NCI-H187 (cell line): ENCODE results near the gene MORN3.
"Not testable (repeated sequence)": the region's sequence is repeated elsewhere in the genome, so short reads cannot be mapped to it uniquely, and the experiment has no call there.

ENCODE experiments used
- DNase-seq, 2 experiments: peaks; one replicate each; lab custom pipeline; 2025; lab: John Stamatoyannopoulos, UW

The MORN3 gene

GRCh38 chr12:121669521-121669900 lies at the start of gene MORN3:
Gene MORN3 (minus strand): TSS chr12:121669654. CDS start chr12:121669483, 171 bp downstream.
- DNase-seq: no peak

GRCh38 chr12:121718653-121719239 lies 49.3 kb upstream of the MORN3 start:
- DNase-seq: no peak

GRCh38 chr12:121717041-121717699 lies 47.7 kb upstream of the MORN3 start:
- no peak for DNase-seq

- no peak for DNase-seq
Observed at GRCh38 chr12:121715862-121716435, 46.5 kb upstream of the MORN3 start.

GRCh38 chr12:121715055-121715454 lies 45.6 kb upstream of the MORN3 start:
- not testable (repeated sequence) for DNase-seq

GRCh38 chr12:121713793-121714192 lies 44.3 kb upstream of the MORN3 start:
- no peak for DNase-seq

GRCh38 chr12:121713257-121713777 lies 43.9 kb upstream of the MORN3 start:
- no peak for DNase-seq

- peak; percentile 55 to 71 for DNase-seq
Observed at GRCh38 chr12:121712461-121713256, 43.2 kb upstream of the MORN3 start, which contains the start of gene TMEM120B. Gene TMEM120B (plus strand): TSS chr12:121712752. CDS start chr12:121712896, 144 bp downstream.

GRCh38 chr12:121712190-121712460 lies 42.7 kb upstream of the MORN3 start:
- DNase-seq: no peak

- DNase-seq: no peak
Observed at GRCh38 chr12:121711361-121712189, 42.1 kb upstream of the MORN3 start.

GRCh38 chr12:121709478-121709961 lies 40.1 kb upstream of the MORN3 start:
- no peak for DNase-seq

- not testable (repeated sequence) for DNase-seq
Observed at GRCh38 chr12:121709064-121709424, 39.6 kb upstream of the MORN3 start.

- no peak for DNase-seq
Observed at GRCh38 chr12:121708313-121709063, 39.0 kb upstream of the MORN3 start.

GRCh38 chr12:121705514-121705913 lies 36.1 kb upstream of the MORN3 start:
- DNase-seq: no peak

GRCh38 chr12:121702944-121703343 lies 33.5 kb upstream of the MORN3 start:
- DNase-seq: no peak

GRCh38 chr12:121701667-121702277 lies 32.3 kb upstream of the MORN3 start:
- no peak for DNase-seq

- not testable (repeated sequence) for DNase-seq
Observed at GRCh38 chr12:121697861-121698260, 28.4 kb upstream of the MORN3 start.

- peak in 1 of 2 experiments; percentile 25 for DNase-seq
Observed at GRCh38 chr12:121697093-121697698, 27.7 kb upstream of the MORN3 start.

GRCh38 chr12:121693155-121693687 lies 23.8 kb upstream of the MORN3 start:
- no peak for DNase-seq

- DNase-seq: not testable (repeated sequence)
Observed at GRCh38 chr12:121692744-121693143, 23.3 kb upstream of the MORN3 start.
